Stomach (tissue), 4 donors: ENCODE measurements around the gene LIMS4.
"Not testable (repeated sequence)": the region's sequence is repeated elsewhere in the genome, so short reads cannot be mapped to it uniquely, and the experiment has no call there.

Experiments
- CTCF ChIP-seq, 7 experiments: fragments of 450-650 bp in 4 of 7; fragments of 200-600 bp in 3 of 7; sonication (generic) in 3 of 7; IDR thresholded peaks; one replicate each; pipeline ENCODE4 v1.5.1; 2016 to 2019; ENCODE audit warnings: antibody characterized with exemption in 7 of 7, control low read depth in 2 of 7, mild to moderate bottlenecking in 1 of 7
- POLR2A ChIP-seq, 4 donors: fragments of 450-650 bp; IDR thresholded peaks; one replicate each; pipeline ENCODE4 v1.6.1; 2016; ENCODE audit warnings: antibody characterized with exemption in 4 of 4, control low read depth in 2 of 4, mild to moderate bottlenecking in 1 of 4, moderate library complexity in 1 of 4
- POLR2AphosphoS5 ChIP-seq, 3 donors: sonication (generic); formaldehyde crosslinking; IDR thresholded peaks; one replicate each; pipeline ENCODE4 v1.6.1; 2016; ENCODE audit warnings: antibody characterized with exemption in 3 of 3

DNA sequence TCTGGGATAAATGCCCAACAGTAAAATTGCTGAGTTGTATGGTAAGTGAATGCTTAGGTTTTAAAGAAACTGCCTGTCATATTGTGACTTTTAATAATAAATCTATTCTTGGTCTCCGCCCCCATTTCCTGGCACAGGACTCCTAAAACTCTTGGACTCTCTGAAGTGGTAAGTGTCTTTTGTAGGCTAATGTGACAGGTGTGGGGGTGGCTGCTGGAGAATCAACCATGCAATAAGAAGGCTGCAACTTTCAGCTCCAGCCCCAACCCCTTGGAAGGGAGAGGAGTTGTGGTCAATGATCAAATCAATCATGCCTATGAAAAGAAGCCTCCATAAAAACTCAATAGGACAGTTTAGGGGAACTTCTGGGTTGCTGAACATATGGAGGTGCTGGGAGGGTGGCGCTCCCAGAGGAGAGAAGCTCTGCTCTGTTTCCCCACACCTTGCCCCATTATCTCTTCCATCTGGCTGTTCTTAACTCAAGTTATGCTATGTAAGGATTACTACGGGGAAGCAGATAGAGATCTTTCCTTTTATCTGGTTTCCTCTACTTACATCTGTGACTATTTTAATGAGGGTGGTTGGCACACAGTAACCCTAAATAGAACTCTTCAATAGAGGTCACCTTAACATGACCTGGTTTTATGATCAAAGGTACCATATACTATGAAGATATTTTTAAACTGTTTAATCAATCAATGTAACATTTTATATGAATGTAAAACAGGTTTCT is 3.2 kb upstream of the LIMS4 start:
- not testable (repeated sequence) for TF ChIP-seq CTCF, POLR2A, POLR2AphosphoS5 (IDR thresholded peaks at IDR 0.05)
